Stimulated activated CD8-positive, alpha-beta memory T cell treated with anti-CD3 and anti-CD28 coated beads, Interleukin-15, amount 100 ng/mL, for 4 hours (primary cell): ENCODE measurements around the gene AHCYL2.

Experiments
- DNase-seq, 2 donors: peaks; one replicate each; pipeline ENCODE4 v3.0.0-alpha.2; 2020; ENCODE audit warnings: low read depth in 2 of 2

Gene AHCYL2

DNA sequence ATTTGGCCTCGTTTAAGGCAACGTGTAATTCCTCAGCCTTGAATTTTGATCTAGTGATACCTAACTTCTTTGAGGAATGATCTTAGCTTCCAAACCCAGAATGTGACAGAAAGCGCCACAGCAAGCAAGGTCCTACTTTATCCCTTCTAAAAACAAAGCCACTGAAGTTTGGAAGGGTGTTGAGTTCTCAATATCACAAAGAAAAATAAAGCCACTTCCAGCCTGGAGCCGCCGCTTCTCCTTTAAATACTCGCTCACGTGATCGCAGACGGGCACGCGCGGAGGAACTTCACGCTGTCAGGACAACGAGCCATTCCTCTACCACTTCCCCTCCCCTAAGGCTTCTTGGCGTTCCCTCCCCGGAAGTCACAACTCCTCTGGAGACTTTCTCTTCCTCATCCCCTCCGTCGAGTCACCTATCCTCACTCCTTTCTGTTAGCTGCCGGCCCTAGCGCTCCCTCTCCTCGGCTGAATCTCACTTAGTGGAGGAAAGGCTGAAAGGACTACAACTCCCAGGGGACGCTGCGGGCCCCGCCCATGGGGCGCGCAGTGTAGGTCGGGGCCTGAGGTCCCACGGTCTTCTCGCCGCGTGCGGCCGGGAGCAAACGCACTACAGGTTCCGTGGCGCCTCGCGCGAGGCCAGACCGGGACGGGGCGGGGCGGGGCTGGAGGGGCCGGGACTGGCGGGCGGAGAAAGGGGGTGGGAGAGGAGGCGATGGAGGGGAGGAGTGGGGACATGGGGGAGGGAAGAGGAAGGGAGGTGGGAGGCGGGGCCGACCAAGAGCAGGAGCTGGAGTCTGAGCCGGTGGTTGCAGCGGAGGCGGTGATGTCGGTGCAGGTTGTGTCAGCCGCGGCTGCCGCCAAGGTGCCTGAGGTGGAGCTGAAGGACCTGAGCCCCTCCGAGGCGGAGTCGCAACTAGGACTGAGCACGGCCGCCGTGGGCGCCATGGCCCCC, at the start of gene AHCYL2:
Gene AHCYL2 (plus strand): TSS at position 780 of the 955 bp plus-strand sequence.
- DNase-seq, result peak; percentile 96 to 98

DNA sequence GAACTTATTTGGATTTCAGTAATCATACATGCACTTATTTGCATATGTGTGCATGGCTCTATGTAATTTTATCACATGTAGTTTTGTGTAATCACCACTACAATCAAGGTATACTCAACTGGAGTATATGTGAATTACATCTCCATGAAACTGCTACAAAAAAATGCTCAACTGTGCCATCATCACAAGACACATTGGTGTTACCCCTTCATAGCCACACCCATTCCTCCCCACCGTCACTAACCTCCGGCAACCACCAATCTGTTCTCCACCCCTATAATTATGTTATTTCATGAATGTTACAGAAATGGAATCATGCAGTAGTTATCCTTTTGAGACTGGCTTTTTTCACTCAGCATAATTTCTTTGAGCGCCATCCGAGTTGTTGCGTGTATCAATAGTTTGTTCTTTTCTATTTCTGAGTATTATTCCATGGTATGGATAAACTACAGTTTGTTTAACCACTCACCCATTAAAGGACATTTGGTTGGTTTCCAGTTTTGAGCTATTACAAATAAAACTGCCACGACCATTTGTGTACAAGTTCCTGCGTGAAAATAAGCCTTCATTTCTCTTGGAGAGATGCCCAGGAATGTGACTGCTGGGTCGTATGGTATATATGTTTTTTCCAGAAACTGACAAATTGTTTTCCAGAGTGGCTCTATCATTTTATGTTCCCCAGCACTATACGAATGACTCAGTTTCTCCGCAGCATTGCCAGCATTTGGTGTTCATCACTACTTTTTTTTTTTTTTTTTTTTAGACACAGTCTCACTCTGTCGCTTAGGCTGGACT, 47.7 kb upstream of the AHCYL2 start:
- DNase-seq, result no peak

DNA sequence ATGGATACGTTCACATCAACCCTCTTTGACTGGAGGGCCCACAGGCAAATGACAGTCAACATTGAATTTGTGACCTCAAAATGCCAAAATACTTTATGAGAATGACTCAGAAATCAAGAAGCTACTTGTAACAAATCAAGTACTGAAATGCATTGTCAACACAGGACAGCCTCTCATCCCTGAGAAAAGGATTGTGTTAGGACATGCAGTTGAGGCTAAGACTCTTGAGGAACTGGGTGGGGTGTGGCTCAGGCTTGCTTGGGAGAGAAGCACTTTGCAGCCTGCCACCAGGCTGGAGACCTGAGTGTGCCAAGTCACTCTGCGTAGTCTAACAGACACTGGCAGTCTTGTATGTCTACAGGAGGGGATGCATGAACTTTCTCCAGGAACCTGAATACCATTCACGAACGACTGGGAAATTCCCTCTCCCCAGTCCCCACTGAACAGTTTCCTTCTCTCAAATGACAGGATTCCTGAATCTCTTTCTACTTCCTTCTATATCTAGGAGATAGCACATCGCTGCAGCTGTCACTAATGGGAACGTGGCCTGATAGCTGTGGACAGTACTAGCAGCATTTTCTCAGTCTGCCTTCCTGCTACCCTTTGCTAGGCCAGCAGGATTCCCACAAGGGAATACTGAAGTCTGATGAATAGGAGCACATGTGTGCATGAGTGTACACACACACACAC, 39.7 kb upstream of the AHCYL2 start:
- DNase-seq, result no peak

DNA sequence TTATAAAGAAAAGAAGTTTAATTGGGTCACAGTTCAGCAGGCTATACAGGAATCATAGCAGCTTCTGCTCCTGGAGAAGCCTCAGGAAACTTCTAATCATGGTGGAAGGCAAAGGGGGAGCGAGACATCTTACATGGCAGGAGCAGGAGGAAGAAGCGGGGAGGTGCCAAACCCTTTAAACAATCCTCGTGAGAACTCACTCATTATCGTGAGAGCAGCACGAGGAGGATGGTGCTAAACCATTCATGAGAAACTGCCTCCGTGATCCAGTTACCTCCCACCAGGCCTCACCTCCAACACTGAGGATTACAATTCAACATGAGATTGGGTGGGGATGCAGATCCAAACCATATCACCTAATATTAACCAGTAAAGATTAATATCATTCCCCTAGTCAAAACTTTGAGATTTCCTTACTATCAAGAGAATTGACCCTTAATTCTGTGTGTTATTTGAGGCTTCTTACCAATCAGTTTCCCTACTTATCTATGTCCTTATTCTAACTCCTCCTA, 38.0 kb upstream of the AHCYL2 start:
- no peak for DNase-seq

DNA sequence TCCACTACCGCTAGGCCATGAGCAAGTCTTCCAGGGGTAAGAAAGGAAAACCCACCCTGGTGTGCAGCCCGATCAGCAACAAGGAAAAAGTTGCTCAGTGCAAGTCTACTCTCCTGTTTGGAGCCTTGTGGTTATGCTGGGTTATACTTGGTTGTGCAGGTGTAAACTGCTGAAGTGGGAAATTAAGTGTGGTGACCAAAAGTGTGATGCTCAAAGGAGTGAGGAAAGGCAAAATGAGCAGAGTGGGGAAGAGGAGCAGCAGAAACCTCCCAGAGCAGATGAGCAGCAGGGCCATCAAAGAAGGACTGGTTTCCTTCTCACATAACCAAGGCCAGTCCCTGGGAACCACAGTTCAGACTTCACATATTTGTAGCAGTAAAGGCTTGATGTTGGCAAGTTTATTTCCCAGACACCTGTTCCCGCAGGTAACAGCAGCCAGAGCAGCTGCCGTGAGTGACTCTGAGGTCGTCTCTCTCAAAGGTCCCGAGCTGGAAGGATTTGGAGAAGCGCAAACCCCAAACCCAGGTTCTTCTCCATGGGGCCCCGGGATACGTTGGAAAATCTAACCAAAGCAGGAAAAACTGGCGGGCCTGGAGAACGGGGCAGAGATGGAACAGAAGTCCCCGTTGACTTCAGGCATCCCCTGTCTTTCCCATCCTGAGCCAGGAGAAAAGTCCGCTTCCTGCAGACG, 37.0 kb upstream of the AHCYL2 start:
- no peak for DNase-seq

GRCh38 chr7:129188372-129188891, 36.4 kb upstream of the AHCYL2 start, which contains the start of gene SMO:
Gene SMO, plus strand, starts transcription at chr7:129188633. Its CDS starts 519 bp downstream, at chr7:129189152.
- DNase-seq, result no peak

- DNase-seq, result no peak
Measured at GRCh38 chr7:129188892-129189660, 35.8 kb upstream of the AHCYL2 start.

DNA sequence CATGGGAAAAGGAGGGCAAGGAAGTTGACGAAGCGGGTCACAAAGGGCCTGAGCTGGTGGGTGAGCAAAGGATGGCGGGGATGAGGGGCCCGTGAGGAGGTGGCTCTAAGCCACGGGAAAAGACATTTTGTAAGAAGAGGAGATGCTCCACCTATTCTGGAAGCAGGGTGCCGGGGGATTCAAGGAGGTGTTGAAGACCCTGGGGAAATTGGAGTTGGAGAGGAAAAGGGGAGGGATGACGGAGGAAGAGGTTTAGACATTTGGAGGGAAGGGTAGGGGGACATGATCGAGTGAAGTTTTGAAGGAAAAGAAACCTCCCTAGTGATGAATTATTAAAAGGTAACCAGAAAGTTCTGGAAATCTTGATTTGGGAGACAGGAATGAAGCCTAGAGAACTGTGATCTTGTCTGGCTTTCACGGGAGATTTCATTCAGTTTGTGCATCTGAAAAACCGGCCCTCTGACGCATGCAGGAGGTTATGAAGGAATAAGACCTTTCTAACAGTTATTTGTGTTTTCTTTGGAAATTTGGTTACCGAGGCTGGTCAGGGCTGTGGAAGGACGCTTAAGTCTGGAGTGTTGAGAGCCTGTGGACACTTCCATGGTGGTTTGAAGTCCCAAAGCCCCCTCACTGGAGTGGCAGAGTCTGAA, 35.0 kb upstream of the AHCYL2 start:
- DNase-seq, result no peak

DNA sequence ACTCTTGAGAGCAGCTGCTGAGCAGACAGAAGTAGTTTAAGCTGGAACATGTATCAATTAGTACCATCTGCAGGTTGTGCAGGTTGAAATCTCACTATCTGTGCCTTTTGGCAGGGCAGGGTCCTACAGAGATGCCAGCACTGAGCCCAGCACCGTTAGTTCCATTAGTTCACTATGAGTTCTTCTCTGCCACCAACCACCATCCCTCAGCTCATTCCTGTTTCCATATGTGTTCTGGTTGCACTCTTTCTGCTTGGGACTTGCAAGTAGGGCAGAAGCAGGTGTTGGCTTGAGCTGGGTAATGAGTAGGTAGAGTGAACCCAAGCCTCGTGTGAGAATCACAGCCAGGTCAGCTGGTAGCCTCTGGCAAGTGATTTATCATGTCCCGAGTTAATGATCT, 33.6 kb upstream of the AHCYL2 start:
- no peak for DNase-seq

GRCh38 chr7:129193892-129194291, 30.9 kb upstream of the AHCYL2 start:
- no peak for DNase-seq

DNA sequence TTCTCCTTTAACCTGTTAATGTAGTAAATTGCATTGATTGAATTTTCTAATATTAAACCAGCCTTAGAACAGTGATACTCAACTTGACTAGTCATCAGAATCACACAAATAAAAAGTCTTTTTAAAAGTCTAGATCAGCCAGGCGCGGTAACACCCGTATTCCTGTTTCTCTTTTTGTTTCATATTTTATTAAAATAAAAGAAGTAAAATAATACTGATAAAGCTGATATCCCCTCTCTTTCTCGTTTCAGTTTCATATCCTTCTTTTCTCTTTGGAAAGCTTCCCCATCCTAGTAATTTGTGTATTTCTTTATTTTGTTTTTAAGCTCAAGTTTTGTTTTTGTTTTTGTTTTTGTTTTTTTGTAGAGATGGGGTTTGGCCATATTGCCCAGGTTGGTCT, 27.1 kb upstream of the AHCYL2 start:
- DNase-seq, result no peak

DNA sequence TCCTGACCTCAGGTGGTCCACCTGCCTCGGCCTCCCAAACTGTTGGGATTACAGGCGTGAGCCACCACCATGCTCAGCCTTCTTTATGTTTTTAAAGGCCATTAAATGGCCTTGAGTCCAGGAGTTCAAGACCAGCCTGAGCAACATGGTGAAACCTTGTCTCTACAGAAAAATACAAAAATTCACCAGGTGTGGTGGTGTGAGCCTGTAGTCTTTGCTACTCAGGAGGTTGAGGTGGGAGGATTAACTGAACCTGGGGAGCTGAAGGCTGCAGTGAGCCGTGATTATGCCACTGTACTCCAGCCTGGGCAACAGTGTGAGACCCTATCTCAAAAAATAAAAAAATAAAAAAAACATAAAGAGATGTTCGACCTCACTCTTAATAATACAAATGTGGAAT, 25.4 kb upstream of the AHCYL2 start:
- DNase-seq, result no peak

DNA sequence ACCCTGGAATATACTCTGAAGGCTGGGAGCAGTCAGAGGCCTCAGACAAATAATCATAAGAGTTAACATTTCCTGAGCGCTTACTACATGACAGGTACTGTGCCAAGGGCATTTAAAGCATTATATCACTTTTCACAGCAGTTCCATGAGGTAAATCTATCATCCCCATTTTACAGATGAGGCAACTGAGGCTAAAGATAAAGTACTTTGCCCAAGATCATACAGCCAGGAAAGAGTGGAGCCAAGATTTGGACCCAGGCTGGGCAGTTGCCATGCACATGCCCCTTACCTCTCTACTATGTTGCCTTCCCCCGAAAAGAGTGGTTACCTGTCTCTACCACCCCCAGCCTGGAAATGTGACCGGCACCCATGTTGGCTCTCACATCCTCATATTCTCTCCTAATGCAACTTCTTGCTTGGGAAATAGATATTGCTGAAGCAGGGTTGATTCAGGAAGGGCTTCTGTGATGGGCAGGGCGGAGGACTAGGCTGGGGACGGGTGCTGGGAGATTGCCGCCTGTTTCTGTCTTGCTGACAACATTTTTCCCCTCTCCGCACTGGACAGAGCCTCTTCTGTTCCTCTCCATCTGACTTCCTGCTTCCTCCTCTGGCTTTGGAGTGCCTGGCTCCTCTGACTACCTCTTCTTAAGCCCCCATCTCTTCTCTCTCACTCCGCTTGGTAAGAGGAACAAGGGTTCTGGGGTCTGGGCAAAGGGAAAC, 22.6 kb upstream of the AHCYL2 start:
- no peak for DNase-seq

DNA sequence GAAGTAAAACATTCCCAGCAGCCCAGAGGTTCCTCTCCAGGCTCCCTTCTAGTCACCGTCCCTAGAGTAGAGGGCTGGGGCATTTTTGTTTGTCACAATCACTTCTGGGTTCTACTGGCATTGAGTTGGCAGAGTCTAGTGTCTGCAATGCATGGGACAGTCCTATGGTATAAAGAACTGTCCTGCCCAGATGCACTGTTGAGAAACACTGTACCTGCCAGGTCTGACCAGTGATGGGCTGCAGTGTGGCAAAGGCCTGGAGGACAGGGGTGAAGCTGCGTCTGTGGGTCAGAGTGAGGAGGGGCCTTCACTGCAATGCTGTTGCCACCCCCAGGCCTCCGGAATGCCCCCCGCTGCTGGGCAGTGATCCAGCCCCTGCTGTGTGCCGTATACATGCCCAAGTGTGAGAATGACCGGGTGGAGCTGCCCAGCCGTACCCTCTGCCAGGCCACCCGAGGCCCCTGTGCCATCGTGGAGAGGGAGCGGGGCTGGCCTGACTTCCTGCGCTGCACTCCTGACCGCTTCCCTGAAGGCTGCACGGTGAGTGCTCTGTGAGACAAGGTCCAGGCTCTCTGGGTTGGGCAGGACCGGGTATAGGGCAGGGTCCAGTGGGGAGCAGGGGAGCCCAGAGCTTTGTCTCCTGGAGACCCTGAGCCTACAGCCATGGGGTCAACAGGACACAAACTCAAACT, 21.6 kb upstream of the AHCYL2 start:
- DNase-seq, result no peak

DNA sequence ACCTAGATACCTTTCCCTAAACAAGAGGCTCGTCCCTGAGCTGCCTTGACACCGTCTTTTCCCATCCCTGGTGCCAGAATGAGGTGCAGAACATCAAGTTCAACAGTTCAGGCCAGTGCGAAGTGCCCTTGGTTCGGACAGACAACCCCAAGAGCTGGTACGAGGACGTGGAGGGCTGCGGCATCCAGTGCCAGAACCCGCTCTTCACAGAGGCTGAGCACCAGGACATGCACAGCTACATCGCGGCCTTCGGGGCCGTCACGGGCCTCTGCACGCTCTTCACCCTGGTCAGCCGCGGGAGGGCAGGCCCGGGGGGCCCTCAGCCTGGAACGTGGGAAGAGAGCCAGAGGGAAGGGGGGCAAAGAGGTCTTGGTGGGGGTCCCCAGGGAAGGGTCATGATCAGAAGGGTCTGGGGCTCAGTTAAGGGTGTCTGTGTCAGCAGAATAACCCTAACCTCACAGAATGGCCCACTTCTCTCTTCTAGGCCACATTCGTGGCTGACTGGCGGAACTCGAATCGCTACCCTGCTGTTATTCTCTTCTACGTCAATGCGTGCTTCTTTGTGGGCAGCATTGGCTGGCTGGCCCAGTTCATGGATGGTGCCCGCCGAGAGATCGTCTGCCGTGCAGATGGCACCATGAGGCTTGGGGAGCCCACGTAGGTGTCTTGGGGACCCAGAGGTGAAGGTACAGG, 19.6 kb upstream of the AHCYL2 start:
- no peak for DNase-seq

DNA sequence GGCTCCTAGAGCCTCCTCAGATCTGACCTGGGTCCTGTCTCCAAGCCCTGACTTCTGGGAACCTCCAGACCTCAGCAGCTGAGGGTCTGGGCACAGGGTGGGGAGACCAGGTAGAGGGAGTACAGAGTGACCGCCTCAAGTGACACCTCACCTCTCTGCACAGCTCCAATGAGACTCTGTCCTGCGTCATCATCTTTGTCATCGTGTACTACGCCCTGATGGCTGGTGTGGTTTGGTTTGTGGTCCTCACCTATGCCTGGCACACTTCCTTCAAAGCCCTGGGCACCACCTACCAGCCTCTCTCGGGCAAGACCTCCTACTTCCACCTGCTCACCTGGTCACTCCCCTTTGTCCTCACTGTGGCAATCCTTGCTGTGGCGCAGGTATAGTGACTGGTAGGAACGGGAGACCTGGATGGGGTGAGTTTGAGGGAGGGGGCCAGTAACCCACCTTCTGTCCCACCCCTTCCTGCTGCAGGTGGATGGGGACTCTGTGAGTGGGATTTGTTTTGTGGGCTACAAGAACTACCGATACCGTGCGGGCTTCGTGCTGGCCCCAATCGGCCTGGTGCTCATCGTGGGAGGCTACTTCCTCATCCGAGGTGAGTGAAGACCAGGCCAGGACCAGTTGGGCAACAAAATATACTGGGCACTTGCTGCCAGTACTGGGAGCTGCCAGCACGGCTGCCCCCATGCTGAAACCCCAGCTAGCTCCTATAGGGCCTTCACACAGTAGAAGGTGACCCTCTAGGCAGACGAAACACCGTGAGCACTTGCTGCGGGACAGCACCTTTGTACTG, 18.6 kb upstream of the AHCYL2 start:
- no peak for DNase-seq

GRCh38 chr7:129208667-129209066, 16.2 kb upstream of the AHCYL2 start:
- no peak for DNase-seq
